ENCODE measurements around the gene CALHM6.

Gene CALHM6

DNA sequence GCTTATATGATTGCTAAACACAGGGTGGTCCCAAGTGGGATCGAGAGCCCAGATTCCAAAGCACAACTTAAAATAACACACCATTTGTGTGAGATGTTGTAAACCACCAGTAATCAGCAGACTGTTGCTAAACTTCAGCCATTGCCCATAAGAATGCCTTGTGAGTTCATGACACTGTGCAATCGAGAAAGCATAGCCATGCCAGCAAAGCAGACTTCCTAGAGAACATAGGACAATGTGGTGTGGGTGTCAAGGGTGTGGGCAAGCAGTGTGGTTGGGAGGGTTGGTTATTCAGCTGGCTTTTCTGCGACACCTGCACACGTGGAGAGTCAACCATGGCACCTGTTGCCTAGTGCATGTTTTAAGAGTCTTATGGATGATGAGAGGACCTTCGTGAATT lies 16.1 kb upstream of the CALHM6 start:
- no peak for DNase-seq (ENCODE audit: low read depth in 2 of 2)

DNA sequence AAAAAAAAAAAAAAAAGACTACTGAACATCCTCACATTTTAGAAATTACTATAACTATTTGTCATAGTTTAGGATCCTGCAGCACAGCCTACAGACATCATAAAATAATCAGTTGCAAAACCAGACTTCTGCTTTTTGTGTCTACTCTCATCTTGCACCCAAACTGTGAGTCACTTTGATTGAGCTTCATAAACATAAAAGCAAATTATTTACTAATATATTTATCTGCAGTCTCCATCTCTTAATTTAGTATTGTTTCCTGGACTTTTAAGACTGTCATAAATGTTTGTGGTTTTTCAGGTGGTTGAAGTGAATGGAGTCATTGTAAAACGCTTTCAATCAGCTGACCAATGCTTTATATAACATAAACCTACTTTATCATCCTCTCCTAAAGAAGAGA lies 14.8 kb upstream of the CALHM6 start:
- DNase-seq (ENCODE audit: low read depth in 2 of 2), result no peak

DNA sequence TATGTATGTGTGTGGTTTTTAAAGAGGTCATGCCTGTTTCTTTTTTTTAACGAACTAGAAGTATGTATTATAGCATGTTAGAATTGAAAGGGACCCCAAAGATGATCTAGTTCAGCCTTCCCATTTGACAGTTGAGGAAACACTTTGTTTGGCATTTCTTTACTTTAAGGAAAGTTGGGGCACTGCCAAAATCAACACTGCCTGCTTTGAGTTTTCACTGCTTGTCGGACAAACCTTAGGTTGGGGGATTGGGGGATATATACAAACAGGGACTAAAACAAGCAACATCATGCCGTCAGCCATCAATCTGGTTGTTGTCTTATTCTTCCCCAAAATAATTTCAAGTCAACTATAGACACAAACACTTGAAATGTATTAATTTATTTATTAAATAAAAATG lies 14.1 kb upstream of the CALHM6 start:
- no peak for DNase-seq (ENCODE audit: low read depth in 2 of 2)

DNA sequence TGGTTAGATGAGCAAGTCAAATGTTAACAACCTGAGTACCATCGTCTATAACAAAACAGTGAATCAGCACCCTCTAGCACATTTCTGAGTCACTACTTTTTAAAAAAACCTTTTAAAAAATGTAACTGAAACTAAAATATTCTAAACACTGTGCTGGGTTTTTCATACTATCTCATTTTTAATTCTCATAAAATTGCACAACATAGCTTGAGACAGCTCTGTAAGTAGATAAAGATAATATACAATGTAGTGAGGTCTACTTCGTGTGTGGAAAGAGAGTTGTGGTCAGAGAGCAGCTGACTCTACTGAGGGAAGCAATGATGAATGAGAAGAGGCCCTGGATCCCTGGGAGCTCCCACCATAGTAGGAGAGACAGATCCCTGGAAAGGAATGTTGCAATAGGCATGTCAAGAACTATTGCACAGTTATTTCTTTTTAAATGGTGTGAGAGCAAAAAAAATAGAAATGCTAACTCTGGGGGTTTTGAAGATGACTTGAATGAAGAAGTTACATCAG lies 13.6 kb upstream of the CALHM6 start:
- DNase-seq (ENCODE audit: low read depth in 2 of 2), result no peak

DNA sequence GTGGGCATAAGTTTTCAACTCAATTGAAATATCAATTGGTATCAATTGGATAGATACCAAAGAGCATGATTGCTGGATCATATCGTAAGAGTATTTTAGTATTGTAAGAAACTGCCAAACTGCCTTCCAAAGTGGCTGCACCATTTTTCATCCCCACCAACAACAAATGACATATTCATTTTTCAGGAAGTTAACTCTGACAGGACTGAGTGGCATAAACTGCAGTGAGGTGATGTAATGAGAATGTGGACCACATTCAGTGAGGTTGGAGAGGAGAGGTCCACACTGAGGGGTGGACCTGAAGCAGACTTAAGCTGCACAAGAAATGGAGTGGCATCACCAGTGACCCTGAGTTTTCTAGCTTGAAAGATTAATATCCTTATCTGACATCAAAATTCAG lies 11.6 kb upstream of the CALHM6 start:
- DNase-seq (ENCODE audit: low read depth in 2 of 2), result no peak

DNA sequence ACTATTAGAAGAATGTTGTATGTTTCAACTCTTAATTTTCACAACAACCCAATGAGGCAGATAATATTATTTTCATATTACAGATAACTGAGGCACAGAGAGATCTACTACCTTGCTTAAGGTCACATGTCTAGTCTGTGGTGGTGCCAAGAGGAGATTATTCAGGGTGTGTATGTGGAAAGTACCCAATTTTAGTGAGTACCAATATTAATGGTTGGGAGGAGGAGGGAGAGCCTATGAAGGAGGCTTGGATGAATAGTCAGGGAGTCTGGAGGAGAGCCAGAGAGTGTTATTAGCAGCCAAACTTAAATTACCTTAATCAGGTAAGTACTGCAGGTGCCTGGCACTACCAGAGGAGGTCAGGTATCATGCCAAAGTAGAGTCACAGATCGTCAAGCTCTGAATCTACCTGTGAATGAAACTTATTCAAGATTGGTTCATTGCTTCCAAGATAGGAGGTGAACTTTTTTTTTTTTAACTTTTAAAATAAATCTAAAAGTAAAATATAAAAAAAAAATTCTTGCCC lies 10.9 kb upstream of the CALHM6 start:
- no peak for DNase-seq (ENCODE audit: low read depth in 2 of 2)

DNA sequence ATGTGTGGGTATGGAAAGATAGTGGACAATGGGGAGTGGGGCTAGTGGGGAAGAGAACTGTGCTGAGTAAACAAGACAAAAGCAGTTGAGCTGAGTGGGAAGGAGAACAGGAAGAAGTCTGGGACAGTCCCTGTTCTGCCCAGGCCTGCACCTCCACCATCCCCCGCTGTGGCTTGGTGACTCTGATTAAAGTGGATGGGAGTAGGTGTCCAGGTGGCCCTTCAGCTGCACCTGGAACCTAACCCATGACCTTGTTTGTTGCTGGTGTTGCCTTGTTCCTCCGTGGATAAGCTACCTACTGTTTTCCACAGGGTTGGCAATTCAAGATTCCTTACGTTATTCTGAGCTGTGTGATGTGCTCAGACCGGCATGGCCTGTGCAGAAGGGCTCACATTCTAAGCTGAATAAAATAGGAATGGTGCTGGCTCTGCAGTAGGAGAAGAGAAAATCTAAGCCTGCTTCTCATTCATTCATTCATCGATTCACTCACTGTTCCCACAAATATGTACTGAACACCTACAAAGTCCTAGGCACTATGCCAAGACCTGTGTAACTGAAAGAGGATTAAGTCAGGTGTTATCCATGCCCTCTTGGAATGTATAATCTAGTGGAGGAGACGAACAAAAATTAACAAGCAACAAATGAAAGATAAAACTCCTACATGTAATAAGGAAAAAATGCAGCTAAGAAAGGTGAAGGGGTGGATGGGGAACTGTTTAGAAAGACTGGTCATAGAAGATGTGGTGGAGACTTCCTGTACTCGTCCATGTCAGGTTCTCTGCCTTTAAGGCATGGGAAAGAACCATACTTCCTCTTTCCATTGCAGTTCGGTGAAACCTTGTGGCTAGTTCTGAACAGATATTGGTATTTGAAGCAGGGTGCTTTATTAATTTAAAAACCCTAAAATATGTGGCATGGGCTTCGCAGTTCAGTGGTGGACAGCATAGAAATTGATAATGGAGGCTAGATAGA lies 10.1 kb upstream of the CALHM6 start:
- DNase-seq (ENCODE audit: low read depth in 2 of 2), result no peak

DNA sequence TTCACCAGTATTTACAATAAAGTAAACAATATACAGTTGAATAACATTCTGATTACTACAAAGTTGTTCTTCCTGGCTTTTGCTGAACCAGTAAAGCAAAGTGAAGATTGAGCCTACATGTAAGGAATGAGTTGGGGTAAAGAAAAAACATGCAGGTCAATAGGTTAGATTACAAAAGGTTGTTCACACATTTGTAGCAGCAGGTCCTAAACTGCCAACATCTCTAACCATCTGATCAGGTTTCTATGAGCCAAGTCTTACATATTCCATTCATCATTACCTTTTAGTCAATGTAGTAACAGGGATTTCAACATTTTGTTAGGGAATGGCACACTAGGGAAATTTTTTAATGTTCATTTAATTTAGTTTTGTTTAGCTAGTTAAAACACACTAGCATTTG lies 9.3 kb upstream of the CALHM6 start:
- no peak for DNase-seq (ENCODE audit: low read depth in 2 of 2)

DNA sequence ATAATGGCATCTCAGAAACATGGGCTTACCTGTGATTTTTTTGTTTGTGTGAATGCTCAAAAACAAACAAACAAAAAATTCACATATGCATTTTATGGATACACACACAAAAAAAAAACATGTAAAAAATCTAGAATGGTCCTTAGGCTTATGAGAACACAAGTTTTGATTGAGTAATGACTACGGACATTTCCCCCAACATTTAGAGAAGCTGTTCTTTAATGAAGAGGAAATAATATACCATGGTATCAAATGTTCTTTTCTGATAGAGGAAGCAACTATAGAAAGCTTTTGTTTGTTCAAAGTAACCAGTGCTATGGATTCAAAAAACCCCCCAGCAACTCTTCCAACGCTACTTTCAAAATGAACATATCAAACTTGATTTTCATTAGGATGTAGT lies 8.6 kb upstream of the CALHM6 start:
- no peak for DNase-seq (ENCODE audit: low read depth in 2 of 2)

DNA sequence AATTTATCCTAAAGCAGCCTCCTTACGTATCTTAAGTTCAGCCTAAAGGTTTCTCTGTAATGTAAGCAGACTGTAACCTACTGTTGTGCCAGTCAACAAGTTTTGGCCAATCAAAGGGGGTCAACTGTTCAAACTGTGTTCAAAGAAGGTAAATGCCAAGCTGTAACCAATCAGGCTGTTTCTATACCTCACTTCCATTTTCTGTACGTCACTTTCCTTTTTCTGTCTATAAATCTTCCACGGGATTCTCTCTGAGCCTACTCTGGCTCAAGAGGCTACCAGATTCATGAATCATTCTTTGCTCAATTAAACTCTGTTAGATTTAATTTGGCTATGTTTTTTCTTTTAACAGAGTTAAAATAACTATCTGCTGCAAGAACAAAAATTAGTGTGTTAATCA lies 5.1 kb upstream of the CALHM6 start:
- DNase-seq (ENCODE audit: low read depth in 2 of 2), result no peak

DNA sequence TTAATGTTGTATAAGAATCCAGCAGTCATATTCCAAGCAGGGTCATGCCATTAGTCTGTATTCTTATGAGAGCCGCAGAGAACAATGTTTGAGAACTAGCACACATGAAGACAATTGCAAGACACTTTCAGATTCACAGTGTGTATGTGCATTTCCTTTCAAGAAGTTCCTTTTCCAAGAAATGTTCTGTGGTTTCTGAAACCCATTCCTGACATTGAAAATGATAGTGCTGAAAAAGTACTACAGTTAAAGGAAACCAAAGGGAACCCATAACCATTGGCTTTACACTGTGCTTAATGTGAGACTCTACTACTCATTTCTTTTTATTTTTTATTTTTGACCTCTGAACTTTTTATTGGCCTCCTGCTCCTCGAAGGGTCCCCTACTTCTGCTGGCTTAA lies 4.2 kb upstream of the CALHM6 start:
- no peak for DNase-seq (ENCODE audit: low read depth in 2 of 2)

DNA sequence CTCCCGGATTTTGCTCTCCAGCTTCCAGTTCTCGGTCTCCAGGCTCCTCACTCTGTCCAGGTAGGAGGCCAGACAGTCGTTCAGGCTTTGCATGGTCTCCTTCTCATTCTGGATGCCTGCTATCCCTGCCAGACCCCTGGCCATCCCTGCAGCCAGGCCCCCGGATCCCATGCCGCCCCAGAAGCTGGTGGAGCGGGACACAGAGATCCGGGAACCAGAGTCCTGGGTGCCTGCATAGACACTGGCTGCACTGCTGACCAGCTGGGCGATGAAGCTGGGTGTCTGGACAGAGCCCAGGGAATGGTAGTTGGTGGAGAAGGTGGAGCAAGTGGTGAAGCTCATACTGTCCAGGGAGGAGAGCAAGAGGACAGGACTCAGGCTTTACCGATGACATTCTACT lies 2.9 kb upstream of the CALHM6 start:
- DNase-seq (ENCODE audit: low read depth in 2 of 2), result no peak

DNA sequence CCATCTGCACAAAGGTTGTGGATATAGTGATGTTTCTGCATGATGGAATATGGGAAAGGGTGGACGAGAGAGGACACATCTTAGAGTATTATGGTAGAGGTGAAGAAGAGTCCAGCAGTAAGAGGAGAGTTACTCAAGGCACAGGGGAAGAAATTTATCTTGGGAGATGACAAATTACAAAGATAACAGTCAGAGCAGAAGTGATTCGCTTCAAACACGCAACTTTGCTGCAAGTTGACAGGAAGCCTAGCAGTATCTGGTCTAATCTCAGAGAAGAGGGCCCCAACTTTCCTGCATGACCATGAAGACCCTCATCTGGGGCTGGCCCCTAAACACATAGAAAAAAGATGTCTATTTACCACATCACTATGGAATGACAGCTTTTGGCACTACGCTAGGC lies 1.2 kb upstream of the CALHM6 start:
- no peak for DNase-seq (ENCODE audit: low read depth in 2 of 2)

DNA sequence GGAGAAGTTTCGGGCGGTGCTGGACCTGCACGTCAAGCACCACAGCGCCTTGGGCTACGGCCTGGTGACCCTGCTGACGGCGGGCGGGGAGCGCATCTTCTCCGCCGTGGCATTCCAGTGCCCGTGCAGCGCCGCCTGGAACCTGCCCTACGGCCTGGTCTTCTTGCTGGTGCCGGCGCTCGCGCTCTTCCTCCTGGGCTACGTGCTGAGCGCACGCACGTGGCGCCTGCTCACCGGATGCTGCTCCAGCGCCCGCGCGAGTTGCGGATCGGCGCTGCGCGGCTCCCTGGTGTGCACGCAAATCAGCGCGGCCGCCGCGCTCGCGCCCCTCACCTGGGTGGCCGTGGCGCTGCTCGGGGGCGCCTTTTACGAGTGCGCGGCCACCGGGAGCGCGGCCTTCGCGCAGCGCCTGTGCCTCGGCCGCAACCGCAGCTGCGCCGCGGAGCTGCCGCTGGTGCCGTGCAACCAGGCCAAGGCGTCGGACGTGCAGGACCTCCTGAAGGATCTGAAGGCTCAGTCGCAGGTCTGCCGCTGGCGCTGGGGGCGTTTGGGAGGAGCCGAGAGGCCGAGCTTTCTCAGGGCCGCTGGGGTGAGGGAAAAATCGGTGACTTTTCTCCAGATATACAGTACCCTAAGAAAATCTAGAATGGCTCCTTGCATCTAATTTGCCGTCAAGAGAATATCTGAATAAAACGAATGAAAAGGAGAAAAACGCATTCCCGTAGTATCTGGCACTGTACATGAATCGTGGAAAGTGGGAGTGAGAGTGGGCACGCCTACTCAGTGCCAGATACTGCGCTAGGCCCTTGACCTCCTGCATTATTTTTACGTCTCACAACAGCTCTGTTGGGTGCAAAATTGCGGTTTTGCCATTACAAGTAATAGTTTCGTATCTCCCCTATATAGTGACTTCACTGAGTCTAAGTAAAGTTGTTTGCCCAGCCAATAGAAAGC lies 1.0 kb downstream of the CALHM6 start:
- peak; percentile 36 to 42 for DNase-seq (ENCODE audit: low read depth in 2 of 2)

DNA sequence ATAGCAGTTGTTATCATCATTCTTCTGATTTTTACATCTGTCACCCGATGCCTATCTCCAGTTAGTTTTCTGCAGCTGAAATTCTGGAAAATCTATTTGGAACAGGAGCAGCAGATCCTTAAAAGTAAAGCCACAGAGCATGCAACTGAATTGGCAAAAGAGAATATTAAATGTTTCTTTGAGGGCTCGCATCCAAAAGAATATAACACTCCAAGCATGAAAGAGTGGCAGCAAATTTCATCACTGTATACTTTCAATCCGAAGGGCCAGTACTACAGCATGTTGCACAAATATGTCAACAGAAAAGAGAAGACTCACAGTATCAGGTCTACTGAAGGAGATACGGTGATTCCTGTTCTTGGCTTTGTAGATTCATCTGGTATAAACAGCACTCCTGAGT lies 2.1 kb downstream of the CALHM6 start:
- no peak for DNase-seq (ENCODE audit: low read depth in 2 of 2)

DNA sequence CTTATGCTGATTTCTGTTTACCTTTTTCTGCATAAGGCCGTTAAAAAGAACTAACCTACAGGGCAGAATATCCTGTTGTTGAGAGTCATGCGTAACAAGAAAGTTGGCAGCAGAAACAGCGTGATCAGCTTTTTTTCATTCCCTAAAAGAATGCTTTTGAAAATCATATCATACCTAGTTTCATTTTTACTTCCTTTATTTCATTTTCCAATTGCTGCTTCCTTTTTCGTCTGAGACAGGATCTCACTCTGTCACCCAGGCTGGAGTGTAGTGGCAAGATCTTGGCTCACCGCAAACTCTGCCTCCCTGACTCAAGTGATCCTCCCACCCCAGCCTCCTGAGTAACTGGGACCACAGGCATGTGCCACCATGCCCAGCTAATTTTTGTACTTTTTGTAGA lies 4.1 kb downstream of the CALHM6 start:
- DNase-seq (ENCODE audit: low read depth in 2 of 2), result no peak

DNA sequence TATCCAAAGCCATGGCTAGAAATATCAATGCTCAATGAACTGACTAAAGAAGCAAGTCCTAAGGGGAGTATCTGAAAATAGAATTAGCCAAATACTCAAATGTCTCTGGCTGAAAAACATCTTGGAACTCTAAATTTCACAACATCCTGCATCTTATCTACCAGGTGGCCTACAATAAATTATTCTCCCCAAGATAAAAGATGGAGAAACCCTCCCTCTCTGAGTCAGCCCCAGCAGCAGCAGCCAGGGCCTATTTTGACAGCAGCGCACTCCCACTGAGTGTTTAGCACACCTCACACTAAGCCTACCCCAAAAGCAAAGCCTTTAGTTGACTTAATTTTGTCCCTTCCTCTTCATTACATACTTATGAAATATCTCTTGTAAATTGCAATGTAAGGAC lies 5.9 kb downstream of the CALHM6 start:
- no peak for DNase-seq (ENCODE audit: low read depth in 2 of 2)

DNA sequence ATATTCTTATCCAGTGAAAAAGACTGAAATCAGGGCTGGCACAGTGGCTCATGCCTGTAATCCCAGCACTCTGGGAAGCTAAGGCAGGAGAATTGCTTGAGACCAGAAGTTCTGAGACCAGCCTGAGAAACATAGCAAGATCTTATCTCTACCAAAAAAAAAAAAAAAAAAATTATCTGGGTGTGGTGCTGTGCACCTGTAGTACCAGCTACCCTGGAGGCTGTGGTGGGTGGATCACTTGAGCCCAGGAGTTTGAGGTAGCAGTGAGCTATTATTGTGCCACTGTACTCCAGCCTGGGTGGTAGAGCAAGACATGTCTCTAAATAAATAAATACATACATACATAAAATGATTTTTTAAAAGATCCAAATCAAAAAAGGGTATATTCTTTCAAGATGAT lies 6.3 kb downstream of the CALHM6 start:
- no peak for DNase-seq (ENCODE audit: low read depth in 2 of 2)

DNA sequence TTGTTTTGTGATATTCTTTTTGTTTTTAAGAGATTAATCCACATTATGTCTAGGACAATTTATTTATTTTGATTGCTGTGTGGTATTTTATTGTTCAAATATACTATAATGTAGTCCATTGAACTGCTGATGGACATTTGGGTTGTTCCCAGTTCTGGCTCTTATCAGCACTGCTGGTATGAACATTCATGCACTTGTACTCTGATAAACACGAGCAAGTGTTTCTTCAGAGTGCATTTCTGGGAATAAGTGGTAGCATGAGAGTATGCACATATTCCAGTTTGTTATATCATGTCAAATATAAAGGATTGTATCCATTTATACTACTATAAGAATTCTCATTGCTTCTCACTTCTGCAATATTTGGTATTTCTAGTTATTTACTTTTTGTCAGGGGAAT lies 7.1 kb downstream of the CALHM6 start:
- no peak for DNase-seq (ENCODE audit: low read depth in 2 of 2)

DNA sequence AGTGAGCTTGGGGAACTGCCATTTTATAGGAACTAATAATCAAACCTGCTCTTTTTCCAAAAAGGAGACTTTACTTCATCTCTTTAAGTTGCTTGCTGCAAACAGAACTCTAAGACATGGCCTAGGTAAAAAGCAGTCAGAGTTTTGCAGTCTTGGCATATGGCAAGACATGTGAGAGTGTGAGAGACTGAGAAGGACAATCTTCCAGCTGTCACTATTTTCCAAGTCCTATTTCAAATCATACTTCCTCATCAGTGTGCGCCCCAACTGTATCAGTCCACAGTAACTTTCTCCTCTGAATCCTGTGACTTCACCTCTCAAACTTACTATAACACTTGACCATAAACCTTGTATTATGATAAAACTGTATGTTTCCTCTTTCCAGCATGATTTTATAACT lies 10.4 kb downstream of the CALHM6 start:
- DNase-seq (ENCODE audit: low read depth in 2 of 2), result no peak

DNA sequence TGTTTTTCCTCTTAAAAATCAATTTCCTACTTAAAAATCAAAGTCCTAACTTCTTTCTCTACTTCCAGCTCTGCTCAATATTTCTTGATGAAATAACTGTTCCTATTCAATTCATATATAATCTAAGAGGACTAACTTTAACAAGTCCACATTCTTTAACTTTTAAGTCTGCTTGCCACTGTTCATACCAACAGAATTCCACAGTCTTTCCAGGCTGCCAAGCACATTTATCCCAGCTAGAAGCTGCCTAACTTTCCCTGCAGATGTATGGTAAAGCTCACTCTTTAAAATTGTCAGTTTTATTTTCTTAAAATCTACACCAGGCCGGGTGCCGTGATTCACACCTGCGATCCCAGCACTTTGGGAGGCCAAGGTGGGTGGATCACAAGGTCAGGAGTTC lies 11.5 kb downstream of the CALHM6 start:
- no peak for DNase-seq (ENCODE audit: low read depth in 2 of 2)

DNA sequence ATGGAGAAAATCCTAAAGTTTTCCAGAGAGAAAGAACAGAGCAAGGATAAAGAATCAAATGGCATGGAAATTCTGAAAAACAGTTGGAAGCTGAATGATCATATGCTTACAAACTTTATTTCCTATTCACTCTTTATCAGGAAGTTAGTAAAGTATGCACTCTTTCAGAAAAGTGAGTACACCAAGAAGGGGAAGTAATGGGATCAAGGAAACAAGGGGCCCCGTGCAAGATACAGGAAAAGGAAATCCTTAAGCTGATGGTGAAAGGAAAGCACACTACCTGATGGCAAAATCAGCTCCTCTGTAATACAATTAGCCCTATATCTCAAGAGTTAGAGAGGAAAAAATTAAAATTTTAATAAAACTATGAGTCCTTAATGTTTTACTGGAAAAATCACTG lies 14.0 kb downstream of the CALHM6 start:
- DNase-seq (ENCODE audit: low read depth in 2 of 2), result no peak

Data from stimulated activated CD4-positive, alpha-beta T cell treated with anti-CD3 and anti-CD28 coated beads, Interleukin-15, amount 100 ng/mL, for 48 hours (primary cell).